IMR-90 (cell line): ENCODE measurements around the gene C1QTNF1. TPM values are rescaled to one million over a fixed set of nuclear protein-coding genes. Genes with fewer than 3 reads are reported as not detected.
A peak's percentile ranks its signal among the peaks of the same experiment; 100 is the strongest.

Experiments used
- ATAC-seq: fragments of 200-7000 bp; cut with Tn5 transposase; 2 replicates; pipeline ENCODE4 v1.9.1; 2020; ENCODE audit warnings: low read depth, mild to moderate bottlenecking, moderate library complexity
- BruUV-seq: library from RNA; stranded (reverse); fragments of 400-500 nt; replicated peaks from 2 replicates; lab custom pipeline; 2021; lab: Mats Ljungman, UMichigan
- CTCF ChIA-PET: fragments of 300-600 bp; formaldehyde crosslinking; extraction: SDS; loops from one replicate; lab custom pipeline; 2021; ENCODE audit warnings: antibody characterized with exemption; lab: Yijun Ruan, JAX
- POLR2A ChIA-PET: fragments of 300-600 bp; sonication (Branson Sonifier 250); formaldehyde crosslinking; loops from one replicate; lab custom pipeline; 2022; ENCODE audit warnings: antibody characterized with exemption; ENCODE audit not compliant: unreplicated experiment; lab: Charles Lee
- DNase-seq: peaks from one replicate; pipeline ENCODE4 v3.0.0; 2013
- H2AFZ ChIP-seq: replicated peaks from 2 replicates; pipeline ENCODE3; 2013; ENCODE audit warnings: low read length, mild to moderate bottlenecking; ENCODE audit not compliant: poor library complexity
- H2AK5ac ChIP-seq: 2 replicates; pipeline ENCODE4 v1.6.1; 2013; ENCODE audit warnings: low read depth, low read length, inconsistent platforms
- H2AK9ac ChIP-seq: replicated peaks from 2 replicates; pipeline ENCODE3; 2013; ENCODE audit warnings: mild to moderate bottlenecking, low read depth, low read length, moderate library complexity; ENCODE audit not compliant: poor library complexity
- H2BK120ac ChIP-seq: 2 replicates; pipeline ENCODE4 v1.6.1; 2013; ENCODE audit warnings: low read depth, low read length, inconsistent platforms
- H2BK15ac ChIP-seq: 3 replicates; pipeline ENCODE4 v1.6.1; 2013; ENCODE audit warnings: low read depth, low read length, inconsistent platforms
- H2BK20ac ChIP-seq: 2 replicates; pipeline ENCODE4 v1.6.1; 2013; ENCODE audit warnings: low read depth, mild to moderate bottlenecking, inconsistent platforms, low read length, moderate library complexity
- H2BK5ac ChIP-seq: 2 replicates; pipeline ENCODE4 v1.6.1; 2013; ENCODE audit warnings: mild to moderate bottlenecking, low read depth, low read length, inconsistent platforms; ENCODE audit not compliant: poor library complexity, severe bottlenecking
- H3K14ac ChIP-seq: replicated peaks from 2 replicates; pipeline ENCODE4 v1.6.1; 2013; ENCODE audit warnings: low read depth, low read length, inconsistent platforms
- H3K18ac ChIP-seq: 2 replicates; pipeline ENCODE4 v1.6.1; 2013; ENCODE audit warnings: low read depth, low read length, control low read depth
- H3K23ac ChIP-seq: 2 replicates; pipeline ENCODE4 v1.6.1; 2013; ENCODE audit warnings: low read depth, low read length, inconsistent platforms
- H3K27ac ChIP-seq: 2 replicates; pipeline ENCODE4 v1.5.1; 2013; ENCODE audit warnings: mild to moderate bottlenecking, control low read depth, low read length; ENCODE audit not compliant: insufficient read depth
- H3K27me3 ChIP-seq: 2 replicates; pipeline ENCODE4 v1.6.1; 2013; ENCODE audit warnings: low read length; ENCODE audit not compliant: control insufficient read depth, insufficient read depth
- H3K36me3 ChIP-seq: 2 replicates; pipeline ENCODE4 v1.6.1; 2013; ENCODE audit warnings: low read length, mixed read lengths; ENCODE audit not compliant: control insufficient read depth, insufficient read depth
- H3K4ac ChIP-seq: 2 replicates; pipeline ENCODE4 v1.6.1; 2013; ENCODE audit warnings: low read depth, low read length, inconsistent platforms
- H3K4me1 ChIP-seq: 2 replicates; pipeline ENCODE4 v1.6.1; 2013; ENCODE audit warnings: low read length, mixed read lengths; ENCODE audit not compliant: control insufficient read depth, insufficient read depth
- H3K4me2 ChIP-seq: 2 replicates; pipeline ENCODE4 v1.6.1; 2013; ENCODE audit warnings: low read depth, mild to moderate bottlenecking, control low read depth, low read length, moderate library complexity
- H3K4me3 ChIP-seq: 2 replicates; pipeline ENCODE4 v1.5.1; 2013; ENCODE audit warnings: low read depth, mild to moderate bottlenecking, control low read depth, low read length, moderate library complexity; ENCODE audit not compliant: insufficient read depth
- H3K56ac ChIP-seq: 2 replicates; pipeline ENCODE4 v1.6.1; 2013; ENCODE audit warnings: low read length, inconsistent platforms; ENCODE audit not compliant: insufficient read depth; ENCODE audit errors: extremely low read depth
- H3K79me1 ChIP-seq, 2 experiments: 2 replicates each; pipeline ENCODE4 v1.6.1; 2013; ENCODE audit warnings: low read length in 2 of 2, inconsistent platforms in 1 of 2, low read depth in 1 of 2
- H3K9ac ChIP-seq: 2 replicates; pipeline ENCODE4 v1.6.1; 2013; ENCODE audit warnings: low read depth, low read length, control low read depth
- H3K9me1 ChIP-seq: 2 replicates; pipeline ENCODE4 v1.6.1; 2013; ENCODE audit warnings: low read length, inconsistent platforms; ENCODE audit not compliant: insufficient read depth
- H3K9me3 ChIP-seq: 2 replicates; pipeline ENCODE4 v1.6.1; 2013; ENCODE audit warnings: low read length; ENCODE audit not compliant: control insufficient read depth, insufficient read depth
- H4K20me1 ChIP-seq: 2 replicates; pipeline ENCODE4 v1.6.1; 2013; ENCODE audit warnings: low read length, inconsistent platforms; ENCODE audit not compliant: insufficient read depth
- H4K5ac ChIP-seq: 2 replicates; pipeline ENCODE4 v1.6.1; 2013; ENCODE audit warnings: mild to moderate bottlenecking, low read depth, low read length, control low read depth
- H4K8ac ChIP-seq, 2 experiments: 2 replicates each; pipeline ENCODE4 v1.6.1; 2013; ENCODE audit warnings: low read depth in 2 of 2, low read length in 2 of 2, control low read depth in 1 of 2, inconsistent platforms in 1 of 2
- H4K91ac ChIP-seq: 2 replicates; pipeline ENCODE4 v1.6.1; 2013; ENCODE audit warnings: low read depth, low read length, inconsistent platforms; ENCODE audit not compliant: insufficient read depth
- BHLHE40 ChIP-seq: fragments of 150-350 bp; IDR thresholded peaks from 2 replicates; pipeline ENCODE4 v1.6.1; 2016; ENCODE audit warnings: mild to moderate bottlenecking, low read depth, low read length
- CEBPB ChIP-seq: IDR thresholded peaks from 2 replicates; pipeline ENCODE4 v1.6.1; 2012; ENCODE audit warnings: low read depth, low read length, improper control_type of control experiment
- CHD1 ChIP-seq: IDR thresholded peaks from 2 replicates; pipeline ENCODE4 v1.6.1; 2012; ENCODE audit warnings: low read depth, low read length, improper control_type of control experiment
- FOS ChIP-seq: fragments of 150-350 bp; IDR thresholded peaks from 2 replicates; pipeline ENCODE4 v1.6.1; 2016; ENCODE audit warnings: low read depth, low read length
- MAFK ChIP-seq: IDR thresholded peaks from 2 replicates; pipeline ENCODE4 v1.6.1; 2012; ENCODE audit warnings: low read depth, low read length, improper control_type of control experiment
- MAZ ChIP-seq: IDR thresholded peaks from 2 replicates; pipeline ENCODE4 v1.6.1; 2012; ENCODE audit warnings: low read depth, mild to moderate bottlenecking, low read length, improper control_type of control experiment, moderate library complexity, borderline replicate concordance
- MXI1 ChIP-seq: IDR thresholded peaks from 2 replicates; pipeline ENCODE4 v1.6.1; 2012; ENCODE audit warnings: low read depth, mild to moderate bottlenecking, low read length, moderate library complexity, borderline replicate concordance
- NFE2L2 ChIP-seq: fragments of 150-350 bp; IDR thresholded peaks from 2 replicates; pipeline ENCODE4 v1.6.1; 2016; ENCODE audit warnings: low read depth, mild to moderate bottlenecking, low read length
- POLR2A ChIP-seq: IDR thresholded peaks from 2 replicates; pipeline ENCODE4 v1.6.1; 2012; ENCODE audit warnings: mild to moderate bottlenecking, low read depth, low read length
- RCOR1 ChIP-seq: IDR thresholded peaks from 2 replicates; pipeline ENCODE4 v1.6.1; 2012; ENCODE audit warnings: mild to moderate bottlenecking, low read length, improper control_type of control experiment; ENCODE audit not compliant: insufficient replicate concordance
- RFX5 ChIP-seq: IDR thresholded peaks from 2 replicates; pipeline ENCODE4 v1.8.0; 2012; ENCODE audit warnings: low read depth, mild to moderate bottlenecking, low read length, moderate library complexity
- SMC3 ChIP-seq: fragments of 150-350 bp; IDR thresholded peaks from 2 replicates; pipeline ENCODE4 v1.6.1; 2016; ENCODE audit warnings: low read depth, mild to moderate bottlenecking, antibody characterized with exemption, low read length, moderate library complexity
- WGBS, 2 experiments: methylation state at CpG; one replicate each; pipeline versions ENCODE4 v1.1.5 to v1.1.7; 2013; ENCODE audit warnings: missing lambda C conversion rate in 2 of 2; ENCODE audit not compliant: insufficient read length in 1 of 2; ENCODE audit errors: extremely low coverage in 2 of 2; 5-methylcytosine and 5-hydroxymethylcytosine counted together
- dilution Hi-C: fragments of 300-500 bp; cut with HindIII; formaldehyde crosslinking; loops from one replicate; pipeline ENCODE4 v1.14.3; 2018; ENCODE audit warnings: low sequenced_read_pairs; ENCODE audit not compliant: unreplicated experiment
- in situ Hi-C: fragments of 300-500 bp; cut with MboI; formaldehyde crosslinking; loops from 3 replicates; pipeline ENCODE4 v1.14.3; 2019; ENCODE audit warnings: low sequenced_read_pairs, inconsistent platforms, mixed read lengths
- intact Hi-C: fragments of 100-400 bp; cut with micrococcal nuclease; formaldehyde crosslinking; loops from 2 replicates; pipeline ENCODE4 v1.10.0; 2022
- polyA plus RNA-seq, 3 experiments: library from polyadenylated mRNA; depleted of rRNA; stranded (reverse); fragments of >200 nt; gene quantifications; 2 replicates each; pipeline ENCODE4 v1.2.3, GENCODE V29; 2012; ENCODE audit warnings: low replicate concordance in 1 of 3
- total RNA-seq: library from RNA; depleted of rRNA; stranded (reverse); fragments of >200 nt; gene quantifications from 2 replicates; pipeline ENCODE4 v1.2.3, GENCODE V29; 2012
- TF ChIP-seq, protein P1 (sequence below): fragments of 150-350 bp; IDR thresholded peaks from 2 replicates; pipeline ENCODE4 v1.6.1; 2016; ENCODE audit warnings: low read depth, mild to moderate bottlenecking, low read length, moderate library complexity, borderline replicate concordance
- TF ChIP-seq, protein P2 (sequence below): fragments of 150-350 bp; IDR thresholded peaks from 2 replicates; pipeline ENCODE4 v1.6.1; 2017; ENCODE audit warnings: mild to moderate bottlenecking, antibody characterized with exemption, low read length, low read depth
- TF ChIP-seq, protein P3 (sequence below): conservative IDR thresholded peaks from 2 replicates; pipeline ENCODE4 v1.5.1; 2012; ENCODE audit warnings: mild to moderate bottlenecking, low read depth, low read length, improper control_type of control experiment

Gene C1QTNF1
- total and polyA plus RNA-seq, 2 of the 4 experiments (the other 2 are of a cell fraction) = 3.4 to 8.4 TPM

DNA sequence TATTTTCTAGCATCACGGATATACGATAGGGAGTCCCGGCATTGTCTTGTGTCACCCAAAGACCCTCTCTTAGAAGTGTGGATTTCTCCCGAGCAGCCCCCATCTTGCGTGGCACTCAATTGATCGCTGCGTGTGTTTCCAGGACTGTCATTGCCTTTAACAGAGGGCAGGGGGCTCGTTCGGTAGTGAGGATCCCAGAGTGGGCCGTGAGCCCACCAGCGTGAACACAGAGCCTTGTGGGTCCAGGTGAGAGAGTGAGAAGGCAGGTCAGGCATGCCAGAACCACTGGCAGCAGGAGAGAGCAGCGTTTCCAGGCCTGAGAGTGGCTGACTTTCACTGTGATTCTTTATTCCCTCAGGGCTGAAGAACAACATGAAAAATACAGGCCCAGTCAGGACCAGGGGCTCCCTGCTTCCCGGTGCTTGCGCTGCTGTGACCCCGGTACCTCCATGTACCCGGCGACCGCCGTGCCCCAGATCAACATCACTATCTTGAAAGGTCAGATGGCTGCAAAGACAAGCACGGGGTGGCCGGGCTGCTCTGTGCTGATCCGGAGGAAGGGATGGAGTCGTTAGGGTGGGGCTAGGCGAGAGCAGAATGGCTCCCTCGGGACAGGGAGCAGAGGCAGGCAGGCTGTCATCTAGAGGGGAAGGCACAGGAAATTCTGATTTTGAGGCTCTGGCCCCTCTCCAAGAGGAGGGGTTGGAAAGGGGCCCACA is 22.4 kb downstream of the C1QTNF1 start:
- ChIA-PET POLR2A (no interaction called here), CTCF (interaction anchor here (0.6 to 3.1 kb wide), 11 partner anchors 10 to 662 kb away, joined by 3 to 19 read pairs (median 4); no protein-coding TSS in a partner anchor)
- Histone ChIP-seq H3K4me1 (no peaks in the 10 kb centered on the region), H3K79me1 (0 out of 4 replicates have a peak, but pooled peaks cover 0 to 5% of the 10 kb centered on the region in 2 experiments), H2BK5ac (no peak overlapping the region), H2AK9ac (peak overlapping the region; percentile 51), H3K14ac (no peak overlapping the region), H2BK120ac (no peak overlapping the region), H4K5ac (no peak overlapping the region), H3K23ac (no peak overlapping the region), H4K91ac (no peak overlapping the region), H2AFZ (peak overlapping the region; percentile 68), H3K9ac (no peak overlapping the region), H2BK15ac (no peak overlapping the region), H3K4me2 (no peak overlapping the region), H2AK5ac (no peak overlapping the region), H3K27ac (no peak overlapping the region), H3K9me1 (peaks cover 14% of the 10 kb centered on the region), H3K4ac (no peak overlapping the region), H3K18ac (no peak overlapping the region), H3K9me3 (no peaks in the 10 kb centered on the region), H4K20me1 (no peaks in the 10 kb centered on the region; the same call in 1 of the 2 replicates), H4K8ac (no peak overlapping the region; a peak in 1 of 4 replicates), H3K27me3 (no peaks in the 10 kb centered on the region; the same call in 1 of the 2 replicates), H2BK20ac (no peak overlapping the region), H3K56ac (no peak overlapping the region), H3K36me3 (peaks cover 8% of the 10 kb centered on the region; the same call in 1 of the 2 replicates), H3K4me3 (no peak overlapping the region)
- intact Hi-C loops (loop anchor here (1.0 to 5.0 kb wide), 2 partner anchors 36 to 346 kb away; no protein-coding TSS in a partner anchor), in situ Hi-C loops (no loop called here), dilution Hi-C loops (no loop called here)
- 48% methylated on average over 12 of the region's 25 CpGs; no CpG with 5 or more reads in 1 of the 2 experiments for WGBS, 2 experiments
- ATAC-seq (no peak), DNase-seq (no peak)
- no TSS peak for BruUV-seq
- TF ChIP-seq SMC3 (no peak), CHD1 (no peak), FOS (no peak), MAFK (no peak), NFE2L2 (no peak), RFX5 (no peak), MXI1 (no peak), MAZ (no peak), BHLHE40 (no peak), RCOR1 (no peak), CEBPB (no peak), POLR2A (no peak)
- TF ChIP-seq, protein P1, sequence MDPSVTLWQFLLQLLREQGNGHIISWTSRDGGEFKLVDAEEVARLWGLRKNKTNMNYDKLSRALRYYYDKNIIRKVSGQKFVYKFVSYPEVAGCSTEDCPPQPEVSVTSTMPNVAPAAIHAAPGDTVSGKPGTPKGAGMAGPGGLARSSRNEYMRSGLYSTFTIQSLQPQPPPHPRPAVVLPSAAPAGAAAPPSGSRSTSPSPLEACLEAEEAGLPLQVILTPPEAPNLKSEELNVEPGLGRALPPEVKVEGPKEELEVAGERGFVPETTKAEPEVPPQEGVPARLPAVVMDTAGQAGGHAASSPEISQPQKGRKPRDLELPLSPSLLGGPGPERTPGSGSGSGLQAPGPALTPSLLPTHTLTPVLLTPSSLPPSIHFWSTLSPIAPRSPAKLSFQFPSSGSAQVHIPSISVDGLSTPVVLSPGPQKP = no peak
- TF ChIP-seq, protein P2, sequence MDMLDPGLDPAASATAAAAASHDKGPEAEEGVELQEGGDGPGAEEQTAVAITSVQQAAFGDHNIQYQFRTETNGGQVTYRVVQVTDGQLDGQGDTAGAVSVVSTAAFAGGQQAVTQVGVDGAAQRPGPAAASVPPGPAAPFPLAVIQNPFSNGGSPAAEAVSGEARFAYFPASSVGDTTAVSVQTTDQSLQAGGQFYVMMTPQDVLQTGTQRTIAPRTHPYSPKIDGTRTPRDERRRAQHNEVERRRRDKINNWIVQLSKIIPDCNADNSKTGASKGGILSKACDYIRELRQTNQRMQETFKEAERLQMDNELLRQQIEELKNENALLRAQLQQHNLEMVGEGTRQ = no peak
- TF ChIP-seq, protein P3, sequence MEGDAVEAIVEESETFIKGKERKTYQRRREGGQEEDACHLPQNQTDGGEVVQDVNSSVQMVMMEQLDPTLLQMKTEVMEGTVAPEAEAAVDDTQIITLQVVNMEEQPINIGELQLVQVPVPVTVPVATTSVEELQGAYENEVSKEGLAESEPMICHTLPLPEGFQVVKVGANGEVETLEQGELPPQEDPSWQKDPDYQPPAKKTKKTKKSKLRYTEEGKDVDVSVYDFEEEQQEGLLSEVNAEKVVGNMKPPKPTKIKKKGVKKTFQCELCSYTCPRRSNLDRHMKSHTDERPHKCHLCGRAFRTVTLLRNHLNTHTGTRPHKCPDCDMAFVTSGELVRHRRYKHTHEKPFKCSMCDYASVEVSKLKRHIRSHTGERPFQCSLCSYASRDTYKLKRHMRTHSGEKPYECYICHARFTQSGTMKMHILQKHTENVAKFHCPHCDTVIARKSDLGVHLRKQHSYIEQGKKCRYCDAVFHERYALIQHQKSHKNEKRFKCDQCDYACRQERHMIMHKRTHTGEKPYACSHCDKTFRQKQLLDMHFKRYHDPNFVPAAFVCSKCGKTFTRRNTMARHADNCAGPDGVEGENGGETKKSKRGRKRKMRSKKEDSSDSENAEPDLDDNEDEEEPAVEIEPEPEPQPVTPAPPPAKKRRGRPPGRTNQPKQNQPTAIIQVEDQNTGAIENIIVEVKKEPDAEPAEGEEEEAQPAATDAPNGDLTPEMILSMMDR = no peak
